HG03558 (cell line): Measurements from ENCODE around the gene TBX10.
"Not testable (repeated sequence)": the region's sequence is repeated elsewhere in the genome, so short reads cannot be mapped to it uniquely, and the experiment has no call there.

Experiments
- ATAC-seq: cut with Tn5 transposase; IDR thresholded peaks from one replicate; pipeline ENCODE4 v1.9.1; 2021; ENCODE audit warnings: moderate number of reproducible peaks; ENCODE audit not compliant: unreplicated experiment; ENCODE audit errors: extremely low read depth

TBX10 gene

GRCh38 chr11:67646535-67647336, 7.2 kb upstream of the TBX10 start:
- no peak for ATAC-seq

GRCh38 chr11:67645521-67646461, 6.2 kb upstream of the TBX10 start:
- no peak for ATAC-seq

DNA sequence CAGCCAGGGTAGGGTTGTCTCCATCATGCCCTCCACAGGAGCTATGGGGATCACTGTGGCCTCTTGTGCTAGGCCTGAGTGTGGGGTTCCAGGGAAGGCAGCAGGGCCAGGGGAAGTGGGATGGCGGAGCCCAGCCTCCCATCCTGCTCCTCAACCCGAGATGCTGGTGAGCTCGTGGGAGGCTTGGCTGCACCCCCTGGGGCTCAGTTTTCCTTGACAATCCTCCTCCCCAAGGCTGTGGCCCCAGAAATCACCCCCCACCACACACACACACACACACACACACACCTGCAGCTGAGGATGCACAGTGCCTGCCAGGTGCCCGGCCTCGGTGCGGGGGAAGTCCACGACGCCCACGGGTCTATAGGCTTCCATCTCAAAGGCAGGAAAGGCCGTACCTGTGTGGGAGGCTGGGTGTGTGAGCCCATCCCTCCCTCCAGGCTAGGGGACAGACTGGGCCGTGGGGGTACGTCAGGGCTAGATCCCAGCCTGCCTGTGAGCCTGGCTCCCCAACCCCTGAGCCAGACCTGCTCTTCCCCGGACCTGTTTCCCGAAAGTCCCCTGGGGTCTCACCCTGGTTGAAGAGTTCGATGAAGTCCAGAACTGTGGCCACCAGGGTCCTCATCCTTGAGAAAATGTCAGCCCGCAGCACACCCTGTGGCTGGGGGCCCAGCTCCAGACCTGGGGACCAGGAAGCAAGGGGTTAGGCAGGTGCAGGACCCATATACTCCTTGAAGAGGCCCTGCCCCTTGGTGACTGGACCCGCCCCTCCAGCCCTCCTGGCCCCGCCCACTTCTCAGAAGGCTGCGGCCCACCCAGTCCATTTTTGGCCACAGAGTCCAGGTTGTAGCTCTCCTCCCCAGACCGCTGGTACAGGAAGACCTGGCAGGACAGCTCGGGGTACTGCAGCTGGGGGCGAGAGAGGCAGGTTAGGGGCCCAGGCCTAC, 5.2 kb upstream of the TBX10 start:
- ATAC-seq: no peak

- no peak for ATAC-seq
Observed at GRCh38 chr11:67644042-67644441, 4.5 kb upstream of the TBX10 start.

- ATAC-seq: no peak
Observed at GRCh38 chr11:67642173-67643120, 2.9 kb upstream of the TBX10 start.

DNA sequence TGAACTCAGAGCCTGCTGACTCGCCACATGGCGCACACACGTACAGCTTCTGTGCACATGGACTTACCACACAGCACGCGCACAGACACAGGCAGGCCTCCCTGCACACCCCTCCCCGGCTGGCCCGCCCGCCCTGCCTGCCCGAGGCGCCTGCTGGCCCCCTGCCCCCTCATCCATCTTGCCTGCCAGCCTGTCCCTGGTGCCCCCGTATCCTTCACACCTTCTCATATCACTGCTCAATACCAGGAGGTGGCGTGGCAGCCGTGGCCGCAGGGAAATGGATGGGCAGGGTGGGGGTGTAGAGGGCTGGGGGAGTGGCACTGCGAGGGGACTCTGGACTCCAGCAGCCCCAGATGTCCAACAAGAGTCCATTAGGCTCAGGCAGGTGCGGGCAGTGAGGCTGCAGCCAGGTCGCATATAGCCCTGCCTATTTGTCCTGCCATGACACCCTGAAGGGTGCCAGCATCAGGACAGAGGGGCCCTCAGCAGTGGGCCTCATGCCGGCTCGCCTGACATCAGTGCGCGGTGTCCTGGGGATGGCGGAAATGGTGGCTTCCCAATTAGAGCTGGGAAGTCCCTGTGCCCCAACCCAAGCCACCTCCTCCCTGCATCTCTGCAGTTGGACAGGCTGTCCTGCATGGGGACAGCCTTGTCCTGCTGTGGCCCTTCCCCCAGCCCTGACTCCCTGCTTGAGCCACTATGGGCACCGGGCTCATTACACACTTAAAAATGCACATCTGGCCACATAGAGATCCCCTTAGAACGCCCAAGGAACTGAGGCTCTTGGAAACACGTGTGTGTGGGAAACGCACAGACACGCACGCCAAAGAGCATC, 2.0 kb upstream of the TBX10 start:
- no peak for ATAC-seq

DNA sequence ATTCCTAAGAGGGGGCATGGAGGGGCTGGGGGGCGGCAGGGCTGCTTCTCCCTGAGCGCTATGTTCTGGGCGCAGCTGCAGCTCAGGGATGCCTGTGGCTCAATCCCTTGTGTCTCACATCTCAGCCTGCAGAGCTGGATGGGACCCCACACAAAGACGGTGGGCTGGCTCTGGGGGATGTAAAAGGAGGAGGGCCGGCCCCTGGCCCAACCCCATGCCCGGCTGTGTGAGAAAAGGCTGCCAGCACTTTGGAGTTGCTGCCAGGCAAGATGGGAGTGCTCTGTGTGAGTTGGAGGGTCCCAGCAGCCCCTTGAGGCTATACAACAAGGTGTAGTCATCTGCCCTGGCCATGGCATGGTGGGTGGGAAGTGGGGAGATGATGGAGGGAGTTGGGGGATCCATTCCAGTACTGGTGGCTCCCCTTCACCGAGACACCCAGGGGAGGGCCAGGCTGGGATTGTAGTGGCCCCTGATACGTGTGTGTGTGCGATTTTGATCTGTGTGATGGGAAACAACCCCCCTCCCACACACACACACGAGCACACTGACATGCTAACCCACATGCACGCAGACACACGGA, 1.3 kb upstream of the TBX10 start:
- ATAC-seq: no peak

DNA sequence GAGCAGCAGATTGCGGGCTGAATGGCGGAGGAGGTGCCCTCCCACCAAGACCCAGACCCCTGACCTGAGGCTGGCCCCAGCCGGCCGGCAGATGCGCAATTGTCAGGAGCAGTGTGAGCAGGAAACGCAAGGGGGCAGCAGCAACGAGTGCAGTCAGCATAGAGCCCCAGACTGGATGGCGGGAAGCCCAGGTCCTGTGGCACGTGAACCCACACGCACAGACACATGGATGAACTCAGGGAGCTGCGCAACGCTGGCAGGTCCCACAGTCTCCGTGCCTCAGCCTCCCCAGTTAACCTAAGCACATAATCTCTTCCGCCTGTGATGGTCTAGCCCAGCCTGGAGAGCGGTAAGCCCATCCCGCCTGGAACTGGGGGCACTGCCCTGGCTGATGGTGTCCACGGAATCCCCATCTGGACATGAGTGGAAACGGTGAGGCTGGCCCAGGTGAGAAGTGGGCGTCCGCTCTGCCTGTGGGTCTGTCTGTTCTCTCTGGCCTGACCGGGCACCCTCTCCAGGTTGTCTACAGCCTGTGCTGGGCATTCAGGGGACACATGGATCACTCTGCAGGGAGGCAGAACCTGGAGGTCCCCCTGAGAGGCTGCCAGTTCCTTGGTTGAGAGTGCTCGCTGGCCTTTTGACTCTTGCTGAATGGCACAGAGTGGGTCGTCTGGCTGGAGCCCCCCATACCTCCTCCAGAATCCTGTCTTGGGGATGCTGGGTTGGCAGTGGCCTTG, 626 bp upstream of the TBX10 start:
- ATAC-seq: no peak

- ATAC-seq: no peak
Observed at GRCh38 chr11:67638535-67639437, 777 bp downstream of the TBX10 start.

DNA sequence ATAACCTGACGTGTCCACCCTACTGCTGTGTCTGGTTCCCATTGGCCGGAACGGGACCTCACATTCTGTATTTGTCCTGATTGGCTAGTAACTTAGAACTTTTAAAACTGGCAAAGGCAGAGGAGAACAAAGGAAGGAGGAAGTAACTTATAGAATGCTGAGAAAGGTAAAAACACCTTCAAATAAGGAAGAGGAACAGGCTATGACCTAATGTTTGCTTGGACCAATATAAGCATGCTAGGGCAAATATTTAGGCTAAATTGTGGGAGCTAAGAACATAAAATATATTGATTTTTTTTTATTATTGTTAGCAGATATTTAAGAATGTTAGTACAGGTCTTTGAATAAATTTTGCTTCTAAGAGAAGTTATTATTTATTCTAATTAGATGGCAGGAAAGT, 2.1 kb downstream of the TBX10 start:
- not testable (repeated sequence) for ATAC-seq

- ATAC-seq: no peak
Observed at GRCh38 chr11:67636962-67637361, 2.6 kb downstream of the TBX10 start.

DNA sequence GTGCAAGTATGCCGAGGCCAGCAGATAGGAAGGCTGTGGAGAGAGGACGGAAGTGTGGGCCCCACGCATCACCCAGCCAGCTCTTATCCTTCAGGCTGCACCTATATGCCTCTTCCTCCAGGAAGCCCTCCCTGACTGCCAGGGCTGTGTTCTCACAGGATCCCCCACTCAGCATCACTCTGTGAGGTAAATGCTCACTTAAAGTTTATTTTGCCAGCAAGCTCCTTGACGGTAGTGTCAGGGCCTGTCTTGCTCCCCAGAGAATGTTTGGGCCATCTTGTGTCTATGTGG, 4.4 kb downstream of the TBX10 start:
- no peak for ATAC-seq

DNA sequence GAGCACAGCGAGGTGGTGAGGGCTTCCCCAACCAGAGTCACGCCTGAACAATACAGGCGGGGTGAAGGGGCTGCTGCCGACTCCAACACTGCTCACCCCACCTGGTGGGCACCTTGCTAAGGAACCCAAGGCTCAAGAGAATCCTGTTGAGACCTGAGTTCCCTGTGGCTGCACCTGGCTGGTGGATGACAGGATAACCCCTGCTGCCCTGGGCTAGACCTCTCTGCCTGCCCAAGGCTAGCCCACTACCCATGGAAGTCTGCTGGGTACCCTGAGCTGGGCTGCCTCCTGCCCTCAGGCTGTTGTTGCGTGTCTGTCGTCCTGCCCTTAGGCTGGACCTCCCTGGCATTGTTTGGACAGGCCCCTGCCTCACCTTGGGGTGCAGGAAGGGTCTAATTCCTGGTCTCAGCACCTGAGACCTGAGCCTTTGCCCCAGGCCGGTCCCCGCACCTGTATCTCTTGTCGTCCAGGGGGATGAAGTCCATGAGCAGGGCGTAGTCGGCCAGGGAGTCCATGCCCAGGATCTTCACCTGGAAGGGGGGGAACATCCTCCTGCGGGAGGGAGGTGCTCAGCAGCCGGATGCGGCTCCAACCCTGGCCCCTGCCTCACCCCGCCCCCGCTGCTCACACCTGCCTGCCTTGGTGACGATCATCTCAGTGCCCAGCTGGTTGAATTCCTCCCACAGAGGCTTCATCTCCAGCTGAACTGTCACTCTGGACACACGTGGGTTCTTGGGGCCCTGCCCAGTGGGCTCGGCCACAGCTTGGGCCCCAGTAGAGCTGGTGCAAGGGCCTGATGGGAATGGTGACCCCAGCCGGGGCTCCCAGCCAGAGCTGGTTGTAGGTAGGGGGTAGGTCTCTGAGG, 5.0 kb downstream of the TBX10 start:
- ATAC-seq: no peak

DNA sequence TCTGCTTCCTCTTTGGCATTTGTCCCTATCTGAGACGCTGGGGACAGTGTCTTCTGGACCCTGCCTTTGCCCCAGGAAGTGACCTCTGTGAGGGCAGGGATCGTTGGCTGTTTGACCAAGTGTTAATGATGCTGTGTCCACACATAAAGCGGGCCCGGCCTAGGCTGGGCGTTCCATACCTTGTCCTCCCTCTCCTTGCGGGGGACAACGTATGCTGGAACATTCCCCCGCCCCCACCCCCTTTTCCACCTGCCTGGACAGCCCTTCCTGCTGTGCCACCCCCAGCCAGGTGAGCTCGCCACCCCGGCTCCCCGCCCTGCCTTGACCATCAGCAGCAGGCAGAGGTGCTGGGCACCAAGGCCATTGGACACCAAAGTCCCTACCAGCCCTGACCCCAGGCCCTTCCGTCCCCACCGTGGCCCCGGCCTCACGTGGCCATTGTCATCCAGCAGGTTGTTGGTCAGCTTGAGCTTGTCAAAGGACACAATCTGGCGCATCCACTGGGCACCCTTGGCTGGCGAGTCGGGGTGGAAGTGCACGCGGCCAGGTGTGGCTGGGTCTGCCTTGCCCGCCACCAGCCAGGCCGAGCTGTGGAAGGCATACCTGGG, 5.7 kb downstream of the TBX10 start:
- no peak for ATAC-seq
